Measurements from ENCODE around the gene MUC3A.
"Not testable (repeated sequence)": the region's sequence is repeated elsewhere in the genome, so short reads cannot be mapped to it uniquely, and the experiment has no call there.

The MUC3A gene, protein sequence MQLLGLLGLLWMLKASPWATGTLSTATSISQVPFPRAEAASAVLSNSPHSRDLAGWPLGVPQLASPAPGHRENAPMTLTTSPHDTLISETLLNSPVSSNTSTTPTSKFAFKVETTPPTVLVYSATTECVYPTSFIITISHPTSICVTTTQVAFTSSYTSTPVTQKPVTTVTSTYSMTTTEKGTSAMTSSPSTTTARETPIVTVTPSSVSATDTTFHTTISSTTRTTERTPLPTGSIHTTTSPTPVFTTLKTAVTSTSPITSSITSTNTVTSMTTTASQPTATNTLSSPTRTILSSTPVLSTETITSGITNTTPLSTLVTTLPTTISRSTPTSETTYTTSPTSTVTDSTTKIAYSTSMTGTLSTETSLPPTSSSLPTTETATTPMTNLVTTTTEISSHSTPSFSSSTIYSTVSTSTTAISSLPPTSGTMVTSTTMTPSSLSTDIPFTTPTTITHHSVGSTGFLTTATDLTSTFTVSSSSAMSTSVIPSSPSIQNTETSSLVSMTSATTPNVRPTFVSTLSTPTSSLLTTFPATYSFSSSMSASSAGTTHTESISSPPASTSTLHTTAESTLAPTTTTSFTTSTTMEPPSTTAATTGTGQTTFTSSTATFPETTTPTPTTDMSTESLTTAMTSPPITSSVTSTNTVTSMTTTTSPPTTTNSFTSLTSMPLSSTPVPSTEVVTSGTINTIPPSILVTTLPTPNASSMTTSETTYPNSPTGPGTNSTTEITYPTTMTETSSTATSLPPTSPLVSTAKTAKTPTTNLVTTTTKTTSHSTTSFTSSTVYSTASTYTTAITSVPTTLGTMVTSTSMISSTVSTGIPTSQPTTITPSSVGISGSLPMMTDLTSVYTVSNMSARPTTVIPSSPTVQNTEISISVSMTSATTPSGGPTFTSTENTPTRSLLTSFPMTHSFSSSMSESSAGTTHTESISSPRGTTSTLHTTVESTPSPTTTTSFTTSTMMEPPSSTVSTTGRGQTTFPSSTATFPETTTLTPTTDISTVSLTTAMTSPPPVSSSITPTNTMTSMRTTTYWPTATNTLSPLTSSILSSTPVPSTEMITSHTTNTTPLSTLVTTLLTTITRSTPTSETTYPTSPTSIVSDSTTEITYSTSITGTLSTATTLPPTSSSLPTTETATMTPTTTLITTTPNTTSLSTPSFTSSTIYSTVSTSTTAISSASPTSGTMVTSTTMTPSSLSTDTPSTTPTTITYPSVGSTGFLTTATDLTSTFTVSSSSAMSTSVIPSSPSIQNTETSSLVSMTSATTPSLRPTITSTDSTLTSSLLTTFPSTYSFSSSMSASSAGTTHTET (N-terminal part only)

GRCh38 chr7:100949227-100949932 lies at the start of gene MUC3A:
MUC3A (plus strand) TSS chr7:100949534; CDS start chr7:100949625, 91 bp downstream.
- no peak for DNase-seq (ENCODE audit: low read depth in 3 of 3)

DNA sequence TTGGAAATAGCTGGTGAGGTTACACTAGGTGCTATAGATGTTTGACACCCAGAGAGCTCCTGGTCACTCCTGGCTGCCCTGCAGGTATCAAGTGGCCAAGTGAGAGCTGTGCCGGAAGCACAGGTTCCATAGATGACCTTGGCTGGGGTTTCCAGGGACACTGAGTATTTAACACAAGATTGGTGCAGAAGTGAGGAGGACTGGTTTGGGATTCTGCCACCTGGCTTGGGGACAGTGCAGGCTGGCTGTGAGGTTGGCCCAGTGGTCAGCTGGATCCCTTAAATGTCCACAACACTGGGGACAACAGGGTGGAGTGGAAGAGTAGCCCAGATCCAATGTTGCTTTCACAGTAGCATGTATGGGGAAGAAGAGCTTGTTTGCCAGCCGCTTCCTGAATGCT lies 48.4 kb upstream of the MUC3A start:
- DNase-seq (ENCODE audit: low read depth in 3 of 3) = no peak

- DNase-seq (ENCODE audit: low read depth in 3 of 3) = no peak
These were observed 47.4 kb upstream of the MUC3A start for GRCh38 chr7:100901921-100902332.

- no peak for DNase-seq (ENCODE audit: low read depth in 3 of 3)
These were observed 46.7 kb upstream of the MUC3A start for GRCh38 chr7:100902638-100903037.

- no peak for DNase-seq (ENCODE audit: low read depth in 3 of 3)
These were observed 40.8 kb upstream of the MUC3A start for GRCh38 chr7:100908512-100908911.

GRCh38 chr7:100910443-100910842 lies 38.9 kb upstream of the MUC3A start:
- DNase-seq (ENCODE audit: low read depth in 3 of 3) = not testable (repeated sequence)

DNA sequence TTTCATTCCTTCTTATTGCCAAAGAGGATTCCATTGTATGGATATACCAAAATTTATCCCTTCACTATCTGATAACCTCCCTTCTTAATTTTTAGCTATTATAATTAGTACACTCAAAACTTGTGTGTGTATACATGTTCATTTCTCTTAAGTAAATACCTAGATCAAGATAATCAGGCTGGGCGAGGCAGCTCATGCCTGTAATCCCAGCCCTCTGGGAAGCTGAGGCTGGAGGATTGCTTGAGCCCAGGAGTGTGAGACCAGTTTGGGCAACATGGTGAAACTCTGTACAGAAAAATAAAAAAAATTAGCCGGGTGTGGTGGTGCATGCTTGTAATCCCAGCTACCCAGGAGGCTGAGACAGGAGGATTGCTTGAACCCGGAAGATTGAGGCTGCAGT lies 37.9 kb upstream of the MUC3A start:
- DNase-seq (ENCODE audit: low read depth in 3 of 3) = no peak

DNA sequence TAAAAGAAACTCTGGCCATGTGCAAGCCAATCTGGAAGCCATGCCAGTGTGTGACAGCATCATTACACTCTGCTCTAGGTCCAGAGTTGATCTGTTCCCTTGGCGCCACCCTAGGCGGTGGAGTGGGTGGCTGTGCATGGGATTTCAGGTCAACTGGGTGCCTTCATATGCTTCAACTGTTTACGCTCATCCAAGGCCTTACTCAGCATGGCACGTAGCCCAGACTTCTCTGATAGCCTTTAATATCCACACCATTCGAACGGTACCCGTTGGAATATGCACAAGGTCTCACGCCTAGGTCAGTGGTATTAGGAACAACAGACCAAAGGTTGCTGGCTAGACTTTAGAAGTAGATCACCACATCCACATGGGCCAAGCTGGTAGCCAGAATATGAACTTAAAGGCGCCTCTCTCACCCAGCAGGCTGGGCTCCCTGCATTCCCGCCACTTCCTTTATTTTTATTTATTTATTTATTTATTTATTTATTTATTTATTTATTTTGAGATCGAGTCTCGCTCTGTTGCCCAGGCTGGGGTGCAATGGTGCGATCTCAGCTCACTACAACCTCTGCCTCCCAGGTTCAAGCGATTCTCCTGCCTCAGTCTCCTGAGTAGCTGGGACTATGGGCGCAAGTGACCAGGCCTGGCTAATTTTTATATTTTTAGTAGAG lies 35.0 kb upstream of the MUC3A start:
- no peak for DNase-seq (ENCODE audit: low read depth in 3 of 3)

- no peak for DNase-seq (ENCODE audit: low read depth in 3 of 3)
These were observed 34.4 kb upstream of the MUC3A start for GRCh38 chr7:100914879-100915447.

DNA sequence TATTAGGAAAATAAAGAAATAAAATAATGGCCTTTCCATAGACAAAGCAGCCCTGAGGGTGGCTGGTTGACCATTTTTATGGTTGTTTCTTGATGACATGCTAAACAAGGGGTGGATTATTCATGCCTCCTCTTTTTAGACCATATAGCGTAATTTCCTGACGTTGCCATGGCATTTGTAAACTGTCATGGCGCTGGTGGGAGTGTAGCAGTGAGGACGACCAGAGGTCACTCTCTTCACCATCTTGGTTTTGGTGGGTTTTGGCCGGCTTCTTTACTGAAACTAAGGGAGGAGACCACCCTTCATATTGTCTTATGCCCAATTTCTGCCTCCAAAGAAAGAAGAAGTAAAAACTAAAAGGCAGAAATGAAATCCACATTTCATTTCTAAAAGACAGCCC lies 30.0 kb upstream of the MUC3A start:
- not testable (repeated sequence) for DNase-seq (ENCODE audit: low read depth in 3 of 3)

DNA sequence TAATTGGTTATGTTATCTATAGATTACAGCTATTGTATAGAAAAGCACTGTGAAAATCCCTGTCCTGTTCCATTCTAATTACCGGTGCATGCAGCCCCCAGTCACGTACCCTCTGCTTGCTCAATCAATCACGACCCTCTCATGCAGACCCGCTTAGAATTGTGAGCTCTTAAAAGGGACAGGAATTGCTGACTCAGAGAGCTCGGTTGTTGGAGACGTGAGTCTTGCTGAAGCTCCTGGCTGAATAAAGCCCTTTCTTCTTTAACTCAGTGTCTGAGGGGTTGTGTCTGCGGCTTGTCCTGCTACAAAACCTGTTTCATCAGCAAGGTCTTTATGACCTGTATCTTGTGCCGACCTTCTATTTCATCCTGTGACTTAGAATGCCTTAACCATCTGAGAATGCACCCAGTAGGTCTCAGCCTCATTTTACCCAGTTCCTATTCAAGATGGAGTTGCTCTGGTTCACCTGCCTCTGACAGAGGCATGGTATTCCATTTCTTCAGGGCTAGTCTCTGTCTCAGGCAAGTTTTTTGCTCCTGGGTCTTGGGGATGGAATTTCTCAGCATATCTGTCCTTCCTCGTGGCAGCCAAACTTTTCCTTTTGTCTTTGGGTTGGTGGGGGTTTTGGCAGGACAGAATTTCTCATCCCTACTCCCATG lies 29.4 kb upstream of the MUC3A start:
- DNase-seq (ENCODE audit: low read depth in 3 of 3) = not testable (repeated sequence)

DNA sequence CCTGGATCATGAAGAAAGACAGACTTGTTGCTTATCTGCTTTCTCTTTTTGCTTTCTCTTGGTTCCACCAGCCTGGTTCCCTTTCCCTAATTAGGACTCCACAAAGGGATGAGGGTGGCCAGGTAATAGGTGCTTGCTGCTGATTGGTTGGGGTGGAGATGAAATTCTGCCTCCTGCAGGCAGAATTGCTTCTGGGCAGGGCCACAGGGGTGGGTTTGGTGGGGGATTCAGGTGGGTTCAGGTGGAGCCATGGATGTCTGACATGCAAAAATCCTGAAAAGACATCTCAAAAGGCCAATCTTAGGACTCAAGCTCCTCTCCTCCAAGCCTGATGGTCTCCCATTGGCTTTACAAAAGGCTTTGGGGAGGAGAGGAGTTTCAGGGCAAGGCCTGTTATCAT lies 28.3 kb upstream of the MUC3A start:
- DNase-seq (ENCODE audit: low read depth in 3 of 3) = no peak

DNA sequence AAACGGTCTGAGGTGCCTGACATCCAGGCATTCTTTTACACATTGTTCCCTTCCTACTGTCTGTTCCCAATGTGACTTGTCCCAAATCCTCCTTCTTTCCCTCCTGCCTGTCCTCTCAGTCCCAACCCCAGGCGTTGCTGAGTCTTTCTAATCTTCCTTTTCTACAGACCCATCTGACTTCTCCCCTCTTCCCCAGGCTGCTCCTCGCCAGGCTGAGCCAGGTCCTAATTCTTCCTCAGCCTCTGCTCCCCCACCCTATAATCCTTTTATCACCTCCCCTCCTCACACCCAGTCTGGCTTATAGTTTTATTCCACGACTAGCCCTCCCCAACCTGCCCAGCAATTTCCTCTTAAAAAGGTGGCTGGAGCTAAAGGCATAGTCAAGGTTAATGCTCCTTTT lies 25.7 kb upstream of the MUC3A start:
- DNase-seq (ENCODE audit: low read depth in 3 of 3) = not testable (repeated sequence)

- DNase-seq (ENCODE audit: low read depth in 3 of 3) = no peak
These were observed 19.5 kb upstream of the MUC3A start for GRCh38 chr7:100929808-100930174.

DNA sequence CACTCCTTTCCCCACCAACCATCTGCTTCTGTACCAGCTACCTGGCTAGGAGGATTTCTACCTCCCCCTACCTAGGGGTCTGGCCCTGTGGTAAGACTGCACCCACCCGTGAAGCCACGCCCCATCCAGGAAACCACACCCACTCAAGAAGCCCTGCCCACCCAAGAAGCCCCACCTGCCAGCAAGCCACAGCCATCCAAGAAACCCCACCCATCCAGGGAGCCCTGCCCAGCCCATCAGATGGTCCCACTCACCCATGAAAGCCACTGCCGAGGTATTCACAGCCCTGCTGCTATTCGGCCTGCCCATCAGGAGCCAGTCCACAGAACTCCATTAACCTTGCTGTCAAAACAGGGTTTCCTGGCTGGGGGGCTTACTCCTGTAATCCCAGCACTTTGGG lies 15.6 kb upstream of the MUC3A start:
- DNase-seq (ENCODE audit: low read depth in 3 of 3) = no peak

DNA sequence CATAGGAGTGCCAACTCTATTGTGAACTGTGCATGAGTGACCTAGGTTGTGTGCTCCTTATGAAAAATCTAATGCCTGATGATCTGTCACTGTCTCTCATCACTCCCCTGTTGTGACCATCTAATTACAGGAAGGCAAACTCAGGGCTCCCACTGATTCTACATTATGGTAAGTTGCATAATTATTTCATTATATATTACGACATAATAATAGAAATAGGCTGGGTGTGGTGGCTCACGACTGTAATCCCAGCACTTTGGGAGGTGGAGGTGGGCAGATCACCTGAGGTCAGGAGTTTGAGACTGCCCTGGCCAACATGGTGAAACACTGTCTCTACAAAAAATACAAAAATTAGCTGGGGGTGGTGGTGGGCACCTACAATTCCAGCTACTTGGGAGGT lies 14.0 kb upstream of the MUC3A start:
- not testable (repeated sequence) for DNase-seq (ENCODE audit: low read depth in 3 of 3)

DNA sequence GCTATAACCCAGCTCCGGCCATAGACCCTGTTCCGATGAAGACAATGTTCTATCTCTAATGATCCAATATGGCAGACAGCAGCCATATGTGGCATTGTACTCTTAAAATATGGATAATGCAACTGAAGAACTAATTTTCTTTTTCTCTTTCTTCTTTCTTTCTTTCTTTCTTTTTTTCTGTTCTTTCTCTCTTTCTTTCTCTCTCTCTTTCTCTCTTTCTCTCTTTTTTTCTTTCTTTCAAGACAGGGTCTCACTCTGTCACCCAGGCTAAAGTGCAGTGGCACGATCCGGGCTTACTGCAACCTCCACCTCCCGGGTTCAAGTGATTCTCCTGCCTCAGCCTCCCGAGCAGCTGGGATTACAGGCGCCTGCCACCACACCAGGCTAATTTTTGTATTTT lies 13.2 kb upstream of the MUC3A start:
- DNase-seq (ENCODE audit: low read depth in 3 of 3) = not testable (repeated sequence)

DNA sequence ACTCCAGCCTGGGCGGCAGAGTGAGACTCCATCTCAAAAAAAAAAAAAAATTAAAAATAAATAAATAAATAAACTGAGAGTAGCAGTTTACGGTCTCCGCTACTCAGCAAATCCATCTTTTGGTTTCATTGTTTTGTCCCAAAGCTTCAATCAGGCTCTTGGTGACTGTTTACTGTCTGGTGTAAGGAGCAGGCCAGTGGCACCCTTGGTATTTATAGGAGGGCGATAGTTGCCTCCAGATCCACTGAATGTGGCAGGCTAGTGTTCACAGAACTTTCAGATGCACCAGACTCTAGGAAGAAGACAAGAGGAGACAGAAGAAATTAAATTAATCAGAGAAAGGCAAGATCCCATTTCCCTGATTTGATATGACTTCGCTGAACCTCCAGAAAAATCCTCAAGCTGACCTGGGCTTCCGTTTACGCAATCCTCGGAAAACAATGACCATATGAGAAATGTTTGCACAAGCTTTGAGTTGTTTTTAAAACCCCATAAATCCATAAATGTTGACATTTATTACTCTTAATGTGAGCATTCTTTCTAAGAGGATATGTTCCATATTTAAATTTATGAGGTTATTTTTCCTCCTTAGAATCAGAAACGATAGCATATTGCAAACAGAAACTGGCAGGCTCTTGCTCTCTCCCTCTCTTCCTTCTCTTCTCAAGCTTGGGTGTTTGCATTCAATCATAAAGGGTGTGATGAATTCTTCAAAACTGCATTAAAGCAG lies 7.1 kb upstream of the MUC3A start:
- DNase-seq (ENCODE audit: low read depth in 3 of 3) = no peak

- no peak for DNase-seq (ENCODE audit: low read depth in 3 of 3)
These were observed 5.6 kb upstream of the MUC3A start for GRCh38 chr7:100943693-100944092.

Data from stimulated activated CD4-positive, alpha-beta T cell treated with anti-CD3 and anti-CD28 coated beads, TNF-alpha, amount 100 ng/mL, for 24 hours (primary cell).